Measurements from ENCODE around the gene DPPA2.

The DPPA2 gene

GRCh38 chr3:109325657-109326056 lies 9.3 kb upstream of the DPPA2 start:
- DNase-seq (ENCODE audit: extremely low read depth in 1 of 2, low read depth in 1 of 2) = no peak

- no peak for DNase-seq (ENCODE audit: extremely low read depth in 1 of 2, low read depth in 1 of 2)
These were observed 8.8 kb upstream of the DPPA2 start for GRCh38 chr3:109325109-109325508.

- no peak for DNase-seq (ENCODE audit: extremely low read depth in 1 of 2, low read depth in 1 of 2)
These were observed 3.3 kb downstream of the DPPA2 start for GRCh38 chr3:109313061-109313460.

GRCh38 chr3:109297496-109297895 lies 18.8 kb downstream of the DPPA2 start:
- DNase-seq (ENCODE audit: extremely low read depth in 1 of 2, low read depth in 1 of 2) = no peak

GRCh38 chr3:109284071-109284470 lies 32.2 kb downstream of the DPPA2 start:
- DNase-seq (ENCODE audit: extremely low read depth in 1 of 2, low read depth in 1 of 2) = no peak

- DNase-seq (ENCODE audit: extremely low read depth in 1 of 2, low read depth in 1 of 2) = no peak
These were observed 37.8 kb downstream of the DPPA2 start for GRCh38 chr3:109278546-109278945.

GRCh38 chr3:109278141-109278540 lies 38.2 kb downstream of the DPPA2 start:
- no peak for DNase-seq (ENCODE audit: extremely low read depth in 1 of 2, low read depth in 1 of 2)

GRCh38 chr3:109275702-109276293 lies 40.5 kb downstream of the DPPA2 start:
- no peak for DNase-seq (ENCODE audit: extremely low read depth in 1 of 2, low read depth in 1 of 2)

- DNase-seq (ENCODE audit: extremely low read depth in 1 of 2, low read depth in 1 of 2) = no peak
These were observed 45.5 kb downstream of the DPPA2 start for GRCh38 chr3:109270779-109271178.

- no peak for DNase-seq (ENCODE audit: extremely low read depth in 1 of 2, low read depth in 1 of 2)
These were observed 46.6 kb downstream of the DPPA2 start for GRCh38 chr3:109269577-109270275.

- no peak for DNase-seq (ENCODE audit: extremely low read depth in 1 of 2, low read depth in 1 of 2)
These were observed 48.1 kb downstream of the DPPA2 start for GRCh38 chr3:109268181-109268580.

- DNase-seq (ENCODE audit: extremely low read depth in 1 of 2, low read depth in 1 of 2) = no peak
These were observed 51.0 kb downstream of the DPPA2 start for GRCh38 chr3:109265295-109265694.

- DNase-seq (ENCODE audit: extremely low read depth in 1 of 2, low read depth in 1 of 2) = no peak
These were observed 59.0 kb downstream of the DPPA2 start for GRCh38 chr3:109257269-109257668.

- DNase-seq (ENCODE audit: extremely low read depth in 1 of 2, low read depth in 1 of 2) = no peak
These were observed 61.5 kb downstream of the DPPA2 start for GRCh38 chr3:109254770-109255169.

- no peak for DNase-seq (ENCODE audit: extremely low read depth in 1 of 2, low read depth in 1 of 2)
These were observed 63.7 kb downstream of the DPPA2 start for GRCh38 chr3:109252641-109253040.

Data from stimulated activated CD8-positive, alpha-beta memory T cell treated with anti-CD3 and anti-CD28 coated beads, Interleukin-7, amount 100 ng/mL, for 48 hours (primary cell).